IMR-90 (cell line): ENCODE measurements around the gene SALL4. TPM values are rescaled to one million over a fixed set of nuclear protein-coding genes. Genes with fewer than 3 reads are reported as not detected.
"Not testable (repeated sequence)": the region's sequence is repeated elsewhere in the genome, so short reads cannot be mapped to it uniquely, and the experiment has no call there.

Experiments used
- ATAC-seq: fragments of 200-7000 bp; cut with Tn5 transposase; 2 replicates; pipeline ENCODE4 v1.9.1; 2020; ENCODE audit warnings: low read depth, mild to moderate bottlenecking, moderate library complexity
- BruUV-seq: library from RNA; stranded (reverse); fragments of 400-500 nt; replicated peaks from 2 replicates; lab custom pipeline; 2021; lab: Mats Ljungman, UMichigan
- CTCF ChIA-PET: fragments of 300-600 bp; formaldehyde crosslinking; extraction: SDS; loops from one replicate; lab custom pipeline; 2021; ENCODE audit warnings: antibody characterized with exemption; lab: Yijun Ruan, JAX
- POLR2A ChIA-PET: fragments of 300-600 bp; sonication (Branson Sonifier 250); formaldehyde crosslinking; loops from one replicate; lab custom pipeline; 2022; ENCODE audit warnings: antibody characterized with exemption; ENCODE audit not compliant: unreplicated experiment; lab: Charles Lee
- DNase-seq: peaks from one replicate; pipeline ENCODE4 v3.0.0; 2013
- H2AFZ ChIP-seq: replicated peaks from 2 replicates; pipeline ENCODE3; 2013; ENCODE audit warnings: low read length, mild to moderate bottlenecking; ENCODE audit not compliant: poor library complexity
- H2AK5ac ChIP-seq: 2 replicates; pipeline ENCODE4 v1.6.1; 2013; ENCODE audit warnings: low read depth, low read length, inconsistent platforms
- H2AK9ac ChIP-seq: replicated peaks from 2 replicates; pipeline ENCODE3; 2013; ENCODE audit warnings: mild to moderate bottlenecking, low read depth, low read length, moderate library complexity; ENCODE audit not compliant: poor library complexity
- H2BK120ac ChIP-seq: 2 replicates; pipeline ENCODE4 v1.6.1; 2013; ENCODE audit warnings: low read depth, low read length, inconsistent platforms
- H2BK15ac ChIP-seq: 3 replicates; pipeline ENCODE4 v1.6.1; 2013; ENCODE audit warnings: low read depth, low read length, inconsistent platforms
- H2BK20ac ChIP-seq: 2 replicates; pipeline ENCODE4 v1.6.1; 2013; ENCODE audit warnings: low read depth, mild to moderate bottlenecking, inconsistent platforms, low read length, moderate library complexity
- H2BK5ac ChIP-seq: 2 replicates; pipeline ENCODE4 v1.6.1; 2013; ENCODE audit warnings: mild to moderate bottlenecking, low read depth, low read length, inconsistent platforms; ENCODE audit not compliant: poor library complexity, severe bottlenecking
- H3K14ac ChIP-seq: replicated peaks from 2 replicates; pipeline ENCODE4 v1.6.1; 2013; ENCODE audit warnings: low read depth, low read length, inconsistent platforms
- H3K18ac ChIP-seq: 2 replicates; pipeline ENCODE4 v1.6.1; 2013; ENCODE audit warnings: low read depth, low read length, control low read depth
- H3K23ac ChIP-seq: 2 replicates; pipeline ENCODE4 v1.6.1; 2013; ENCODE audit warnings: low read depth, low read length, inconsistent platforms
- H3K27ac ChIP-seq: 2 replicates; pipeline ENCODE4 v1.5.1; 2013; ENCODE audit warnings: mild to moderate bottlenecking, control low read depth, low read length; ENCODE audit not compliant: insufficient read depth
- H3K27me3 ChIP-seq: 2 replicates; pipeline ENCODE4 v1.6.1; 2013; ENCODE audit warnings: low read length; ENCODE audit not compliant: control insufficient read depth, insufficient read depth
- H3K36me3 ChIP-seq: 2 replicates; pipeline ENCODE4 v1.6.1; 2013; ENCODE audit warnings: low read length, mixed read lengths; ENCODE audit not compliant: control insufficient read depth, insufficient read depth
- H3K4ac ChIP-seq: 2 replicates; pipeline ENCODE4 v1.6.1; 2013; ENCODE audit warnings: low read depth, low read length, inconsistent platforms
- H3K4me1 ChIP-seq: 2 replicates; pipeline ENCODE4 v1.6.1; 2013; ENCODE audit warnings: low read length, mixed read lengths; ENCODE audit not compliant: control insufficient read depth, insufficient read depth
- H3K4me2 ChIP-seq: 2 replicates; pipeline ENCODE4 v1.6.1; 2013; ENCODE audit warnings: low read depth, mild to moderate bottlenecking, control low read depth, low read length, moderate library complexity
- H3K4me3 ChIP-seq: 2 replicates; pipeline ENCODE4 v1.5.1; 2013; ENCODE audit warnings: low read depth, mild to moderate bottlenecking, control low read depth, low read length, moderate library complexity; ENCODE audit not compliant: insufficient read depth
- H3K56ac ChIP-seq: 2 replicates; pipeline ENCODE4 v1.6.1; 2013; ENCODE audit warnings: low read length, inconsistent platforms; ENCODE audit not compliant: insufficient read depth; ENCODE audit errors: extremely low read depth
- H3K79me1 ChIP-seq, 2 experiments: 2 replicates each; pipeline ENCODE4 v1.6.1; 2013; ENCODE audit warnings: low read length in 2 of 2, inconsistent platforms in 1 of 2, low read depth in 1 of 2
- H3K9ac ChIP-seq: 2 replicates; pipeline ENCODE4 v1.6.1; 2013; ENCODE audit warnings: low read depth, low read length, control low read depth
- H3K9me1 ChIP-seq: 2 replicates; pipeline ENCODE4 v1.6.1; 2013; ENCODE audit warnings: low read length, inconsistent platforms; ENCODE audit not compliant: insufficient read depth
- H3K9me3 ChIP-seq: 2 replicates; pipeline ENCODE4 v1.6.1; 2013; ENCODE audit warnings: low read length; ENCODE audit not compliant: control insufficient read depth, insufficient read depth
- H4K20me1 ChIP-seq: 2 replicates; pipeline ENCODE4 v1.6.1; 2013; ENCODE audit warnings: low read length, inconsistent platforms; ENCODE audit not compliant: insufficient read depth
- H4K5ac ChIP-seq: 2 replicates; pipeline ENCODE4 v1.6.1; 2013; ENCODE audit warnings: mild to moderate bottlenecking, low read depth, low read length, control low read depth
- H4K8ac ChIP-seq, 2 experiments: 2 replicates each; pipeline ENCODE4 v1.6.1; 2013; ENCODE audit warnings: low read depth in 2 of 2, low read length in 2 of 2, control low read depth in 1 of 2, inconsistent platforms in 1 of 2
- H4K91ac ChIP-seq: 2 replicates; pipeline ENCODE4 v1.6.1; 2013; ENCODE audit warnings: low read depth, low read length, inconsistent platforms; ENCODE audit not compliant: insufficient read depth
- WGBS, 2 experiments: methylation state at CpG; one replicate each; pipeline versions ENCODE4 v1.1.5 to v1.1.7; 2013; ENCODE audit warnings: missing lambda C conversion rate in 2 of 2; ENCODE audit not compliant: insufficient read length in 1 of 2; ENCODE audit errors: extremely low coverage in 2 of 2; 5-methylcytosine and 5-hydroxymethylcytosine counted together
- dilution Hi-C: fragments of 300-500 bp; cut with HindIII; formaldehyde crosslinking; loops from one replicate; pipeline ENCODE4 v1.14.3; 2018; ENCODE audit warnings: low sequenced_read_pairs; ENCODE audit not compliant: unreplicated experiment
- in situ Hi-C: fragments of 300-500 bp; cut with MboI; formaldehyde crosslinking; loops from 3 replicates; pipeline ENCODE4 v1.14.3; 2019; ENCODE audit warnings: low sequenced_read_pairs, inconsistent platforms, mixed read lengths
- intact Hi-C: fragments of 100-400 bp; cut with micrococcal nuclease; formaldehyde crosslinking; loops from 2 replicates; pipeline ENCODE4 v1.10.0; 2022
- polyA plus RNA-seq, 3 experiments: library from polyadenylated mRNA; depleted of rRNA; stranded (reverse); fragments of >200 nt; gene quantifications; 2 replicates each; pipeline ENCODE4 v1.2.3, GENCODE V29; 2012; ENCODE audit warnings: low replicate concordance in 1 of 3
- total RNA-seq: library from RNA; depleted of rRNA; stranded (reverse); fragments of >200 nt; gene quantifications from 2 replicates; pipeline ENCODE4 v1.2.3, GENCODE V29; 2012

Gene SALL4
- total and polyA plus RNA-seq, 2 of the 4 experiments (the other 2 are of a cell fraction) = not detected

DNA sequence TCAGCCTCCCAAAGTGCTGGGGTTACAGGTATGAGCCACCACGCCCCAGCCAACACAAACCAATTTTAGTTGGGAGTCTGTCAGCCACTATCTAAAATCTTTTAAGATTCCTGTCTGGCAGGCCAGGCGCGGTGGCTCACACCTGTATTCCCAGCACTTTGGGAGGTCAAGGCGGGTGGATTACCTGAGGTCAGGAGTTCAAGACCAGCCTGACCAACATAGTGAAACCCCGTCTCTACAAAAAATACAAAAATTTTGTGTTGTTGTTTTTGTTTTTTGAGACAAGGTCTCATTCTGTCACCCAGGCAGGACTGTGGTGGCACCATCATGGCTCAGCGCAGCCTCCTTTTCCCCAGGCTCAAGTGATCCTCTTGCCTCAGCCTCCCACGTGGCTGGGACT, 62.0 kb downstream of the SALL4 start:
- H3K27ac ChIP-seq, H4K91ac ChIP-seq, intact Hi-C loops, ATAC-seq, H3K4me3 ChIP-seq, H3K23ac ChIP-seq, H3K9me3 ChIP-seq, dilution Hi-C loops, H3K36me3 ChIP-seq, H4K20me1 ChIP-seq, H2BK20ac ChIP-seq, H3K9ac ChIP-seq, in situ Hi-C loops, H2BK15ac ChIP-seq, H3K18ac ChIP-seq, H2BK5ac ChIP-seq, H2AK9ac ChIP-seq, H3K14ac ChIP-seq, POLR2A ChIA-PET, H2AFZ ChIP-seq, CTCF ChIA-PET, H4K8ac ChIP-seq, H3K4me2 ChIP-seq, H3K56ac ChIP-seq, BruUV-seq, H3K27me3 ChIP-seq, H4K5ac ChIP-seq, DNase-seq, H3K4ac ChIP-seq: not testable (repeated sequence)
- WGBS, 2 experiments = 100% methylated on average over 1 of the region's 7 CpGs; no CpG with 5 or more reads in 1 of the 2 experiments
- Histone ChIP-seq H3K9me1 (peaks cover 18% of the 10 kb centered on the region), H2AK5ac (0 out of 2 replicates have a peak overlapping the region, but pooled peaks have one; percentile 25), H3K4me1 (peaks cover 12% of the 10 kb centered on the region), H3K79me1 (peaks cover 20 to 81% of the 10 kb centered on the region in 2 experiments), H2BK120ac (0 out of 2 replicates have a peak overlapping the region, but pooled peaks have one; percentile 19)
